ENCODE results near the gene GPR78.
"Not testable (repeated sequence)": the region's sequence is repeated elsewhere in the genome, so short reads cannot be mapped to it uniquely, and the experiment has no call there.

The GPR78 gene

GRCh38 chr4:8618421-8618820 lies 38.2 kb downstream of the GPR78 start:
- no peak for DNase-seq

- DNase-seq, result no peak
Measured at GRCh38 chr4:8618961-8619720, 38.9 kb downstream of the GPR78 start.

- DNase-seq, result not testable (repeated sequence)
Measured at GRCh38 chr4:8621135-8621534, 40.9 kb downstream of the GPR78 start.

- not testable (repeated sequence) for DNase-seq
Measured at GRCh38 chr4:8624601-8625272, 44.5 kb downstream of the GPR78 start.

GRCh38 chr4:8630240-8630905 lies 50.2 kb downstream of the GPR78 start:
- DNase-seq, result not testable (repeated sequence)

GRCh38 chr4:8631896-8632295 lies 51.7 kb downstream of the GPR78 start:
- DNase-seq, result not testable (repeated sequence)

- not testable (repeated sequence) for DNase-seq
Measured at GRCh38 chr4:8634773-8635172, 54.6 kb downstream of the GPR78 start.

GRCh38 chr4:8635897-8636554 lies 55.8 kb downstream of the GPR78 start:
- DNase-seq, result not testable (repeated sequence)
